Muscle of back (tissue), 13 donors: ENCODE data around the gene ACAA1. TPM values are rescaled to one million over a fixed set of nuclear protein-coding genes. Genes with fewer than 3 reads are reported as not detected.
"Not testable (repeated sequence)": the region's sequence is repeated elsewhere in the genome, so short reads cannot be mapped to it uniquely, and the experiment has no call there.

Experiments
- DNase-seq, 3 donors: peaks; one replicate each; pipeline versions ENCODE4 v3.0.0 to v3.0.0-alpha.2; 2013
- long read RNA-seq, 9 donors: transcript quantifications; one replicate each; lab custom pipeline, GENCODE V29; 2026
- polyA plus RNA-seq, 10 donors: library from polyadenylated mRNA; unstranded; fragments of 120-200 nt; gene quantifications; one replicate each; pipeline ENCODE4 v1.2.1, GENCODE V29; 2013; ENCODE audit not compliant: insufficient read length in 10 of 10

The ACAA1 gene, protein sequence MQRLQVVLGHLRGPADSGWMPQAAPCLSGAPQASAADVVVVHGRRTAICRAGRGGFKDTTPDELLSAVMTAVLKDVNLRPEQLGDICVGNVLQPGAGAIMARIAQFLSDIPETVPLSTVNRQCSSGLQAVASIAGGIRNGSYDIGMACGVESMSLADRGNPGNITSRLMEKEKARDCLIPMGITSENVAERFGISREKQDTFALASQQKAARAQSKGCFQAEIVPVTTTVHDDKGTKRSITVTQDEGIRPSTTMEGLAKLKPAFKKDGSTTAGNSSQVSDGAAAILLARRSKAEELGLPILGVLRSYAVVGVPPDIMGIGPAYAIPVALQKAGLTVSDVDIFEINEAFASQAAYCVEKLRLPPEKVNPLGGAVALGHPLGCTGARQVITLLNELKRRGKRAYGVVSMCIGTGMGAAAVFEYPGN
- 10 to 100 TPM; 27.6 to 37.4 (median 30.3) TPM for polyA plus RNA-seq
- long read RNA-seq, donor 1, partial matches to known transcripts, result 0 of 2 reads
- long read RNA-seq, donor 1, other reads (novel, unspliced or antisense), result 0 of 2 reads
- long read RNA-seq, donor 2, partial matches to known transcripts, result 0 of 6 reads
- long read RNA-seq, donor 2, other reads (novel, unspliced or antisense), result 0 of 6 reads
- long read RNA-seq, donor 3, result 0 reads
- long read RNA-seq, donor 4, partial matches to known transcripts, result 0 of 3 reads
- long read RNA-seq, donor 4, other reads (novel, unspliced or antisense), result 0 of 3 reads
- long read RNA-seq, donor 5, transcript ACAA1-202 (12 exons, 1,785 nt), result major isoform, 7 of 8 reads
- long read RNA-seq, donor 5, partial matches to known transcripts, result 0 of 8 reads
- long read RNA-seq, donor 5, other reads (novel, unspliced or antisense), result 0 of 8 reads
- long read RNA-seq, donor 6, transcript ACAA1-202 (12 exons, 1,785 nt), result major isoform, 6 of 7 reads
- long read RNA-seq, donor 6, partial matches to known transcripts, result 0 of 7 reads
- long read RNA-seq, donor 6, other reads (novel, unspliced or antisense), result 0 of 7 reads
- long read RNA-seq, donor 7, partial matches to known transcripts, result 0 of 5 reads
- long read RNA-seq, donor 7, other reads (novel, unspliced or antisense), result 0 of 5 reads
- long read RNA-seq, donor 8, partial matches to known transcripts, result 0 of 3 reads
- long read RNA-seq, donor 8, other reads (novel, unspliced or antisense), result 0 of 3 reads
- long read RNA-seq, donor 9, result 0 reads

DNA sequence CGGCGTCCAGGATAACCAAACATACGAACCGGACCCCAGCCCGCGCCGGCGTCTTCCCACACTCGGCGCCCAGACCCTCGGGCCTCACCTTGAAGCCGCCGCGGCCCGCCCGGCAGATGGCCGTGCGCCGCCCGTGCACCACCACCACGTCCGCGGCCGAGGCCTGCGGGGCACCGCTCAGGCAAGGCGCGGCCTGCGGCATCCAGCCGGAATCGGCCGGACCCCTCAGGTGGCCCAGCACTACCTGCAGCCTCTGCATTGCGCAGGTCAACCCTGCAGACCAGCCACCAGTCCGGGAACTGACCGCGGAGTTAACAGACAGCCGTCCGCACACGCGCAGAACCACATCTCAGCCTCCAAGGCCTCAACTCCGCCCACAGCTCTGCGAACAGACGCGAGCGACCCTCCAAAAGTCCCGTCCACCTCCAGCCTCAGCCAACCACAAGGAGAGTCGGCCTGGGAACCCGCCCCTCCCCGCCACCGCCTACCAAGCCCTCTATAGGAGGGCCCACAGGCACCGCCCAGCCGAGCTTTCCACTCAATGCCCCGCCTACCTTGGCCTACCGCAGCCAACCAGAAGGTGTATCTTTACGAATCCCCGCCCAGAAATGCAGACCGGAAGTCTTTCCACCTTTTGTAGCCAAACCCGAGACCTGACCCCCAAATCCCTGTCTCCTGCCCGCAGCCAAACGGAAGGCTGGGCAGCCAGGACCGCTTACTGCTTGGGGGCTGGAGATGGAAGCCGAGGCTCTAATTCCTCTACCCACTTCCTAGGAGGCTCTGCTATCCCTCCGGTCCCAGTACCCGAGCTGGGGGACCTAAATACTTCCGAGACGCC, at the start of gene ACAA1:
ACAA1 (minus strand) TSS at position 351 of the 838 bp plus-strand sequence; CDS start at position 259, 92 bp downstream.
- DNase-seq, result peak; percentile 99 to 100 (median 99)

DNA sequence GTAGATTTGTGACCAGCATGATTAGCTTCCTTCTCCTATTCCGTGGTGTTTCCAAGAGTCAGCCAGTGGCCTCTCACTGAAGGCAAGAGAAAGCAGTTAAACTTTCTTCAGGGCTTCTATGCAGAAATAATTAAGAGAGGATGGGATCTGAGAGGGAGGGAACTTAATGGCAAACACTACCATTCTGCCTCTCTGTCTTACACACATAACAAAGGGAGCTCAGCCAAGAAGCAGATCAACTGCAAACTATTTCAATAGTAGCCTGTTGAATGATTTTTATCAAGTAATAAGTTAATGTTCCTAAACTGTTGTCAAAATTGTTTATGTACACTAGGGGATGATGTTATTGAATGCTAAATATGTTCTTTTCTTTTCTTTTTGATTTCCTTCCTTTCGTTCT, 40.3 kb upstream of the ACAA1 start:
- peak in 1 of 3 donors; percentile 9 for DNase-seq

DNA sequence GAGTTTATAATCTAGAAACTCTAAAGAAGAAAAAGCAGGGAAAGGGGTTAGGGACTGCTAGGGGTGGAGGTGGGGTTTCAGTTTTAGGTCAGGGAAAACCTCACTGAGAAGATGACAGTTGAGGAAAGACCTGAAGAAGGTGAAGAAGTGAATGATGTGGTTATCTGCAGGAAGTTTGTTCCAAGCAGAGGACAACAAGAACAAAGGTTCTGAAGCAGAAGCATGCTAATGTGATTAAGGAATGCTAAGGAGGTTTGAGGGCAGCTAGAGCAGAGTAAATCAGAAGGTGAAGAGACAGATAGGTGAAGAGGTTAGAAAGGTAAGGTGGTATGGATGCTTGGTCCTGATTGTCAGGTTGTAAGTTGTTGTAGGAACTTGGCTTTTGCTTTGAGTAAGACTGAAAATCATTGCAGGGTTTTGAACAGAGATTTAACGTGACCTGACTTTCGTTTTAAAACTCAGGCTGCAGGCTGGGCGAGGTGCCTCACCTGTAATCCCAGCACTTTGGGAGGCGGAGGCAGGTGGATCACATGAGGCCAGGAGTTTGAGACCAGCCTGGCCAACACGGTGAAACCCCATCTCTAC, 37.0 kb upstream of the ACAA1 start:
- no peak for DNase-seq

DNA sequence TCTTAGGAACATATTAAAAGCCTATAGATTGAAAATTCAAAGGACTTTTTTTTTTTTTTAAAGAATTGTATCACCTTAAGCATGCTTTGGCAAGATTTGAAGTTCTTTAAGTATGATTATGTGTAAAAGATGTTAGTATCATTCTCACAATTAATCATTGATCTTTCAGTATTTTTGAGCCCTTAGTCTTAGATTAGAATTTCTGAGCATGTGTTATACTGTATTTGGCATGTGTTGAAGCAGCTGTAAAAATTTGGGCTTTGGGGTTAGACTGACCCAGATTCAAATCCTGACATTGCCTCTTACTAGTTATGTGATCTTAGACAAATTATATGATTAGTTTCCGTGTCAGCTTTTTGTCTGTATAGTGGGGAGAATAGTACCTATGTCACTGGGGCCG, 34.7 kb upstream of the ACAA1 start:
- DNase-seq, result no peak

DNA sequence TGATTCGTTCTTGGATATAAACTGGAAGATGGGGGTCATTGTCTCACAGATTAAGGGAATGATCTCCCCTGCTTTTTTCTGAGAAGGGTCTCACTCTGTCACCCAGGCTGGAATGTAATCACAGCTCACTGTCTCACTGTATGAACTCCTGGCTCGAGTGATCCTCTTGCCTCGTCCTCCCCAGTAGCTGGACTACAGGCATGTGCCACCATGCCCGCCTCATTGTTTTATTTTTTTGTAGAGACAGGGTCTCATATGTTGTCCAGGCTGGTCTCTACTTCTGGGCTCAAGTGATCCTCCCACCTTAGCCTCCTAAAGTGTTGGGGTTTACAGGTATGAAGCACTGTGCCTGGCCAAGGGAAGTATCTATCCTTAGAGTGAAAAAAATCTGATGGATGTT, 33.8 kb upstream of the ACAA1 start:
- no peak for DNase-seq

DNA sequence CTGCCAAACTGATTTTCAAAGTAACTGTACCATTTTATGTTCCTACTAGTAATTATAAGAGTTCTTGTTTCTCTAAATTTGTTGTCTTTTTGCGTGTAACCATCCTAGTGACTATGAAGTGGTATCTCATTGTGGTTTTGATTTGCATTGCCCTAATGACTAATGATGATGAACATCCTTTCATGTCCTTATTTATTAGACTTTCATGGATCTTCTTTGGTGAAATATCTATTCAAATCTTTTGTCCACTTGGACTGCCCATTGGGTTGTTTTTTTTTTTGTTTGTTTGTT, 32.0 kb upstream of the ACAA1 start:
- no peak for DNase-seq

DNA sequence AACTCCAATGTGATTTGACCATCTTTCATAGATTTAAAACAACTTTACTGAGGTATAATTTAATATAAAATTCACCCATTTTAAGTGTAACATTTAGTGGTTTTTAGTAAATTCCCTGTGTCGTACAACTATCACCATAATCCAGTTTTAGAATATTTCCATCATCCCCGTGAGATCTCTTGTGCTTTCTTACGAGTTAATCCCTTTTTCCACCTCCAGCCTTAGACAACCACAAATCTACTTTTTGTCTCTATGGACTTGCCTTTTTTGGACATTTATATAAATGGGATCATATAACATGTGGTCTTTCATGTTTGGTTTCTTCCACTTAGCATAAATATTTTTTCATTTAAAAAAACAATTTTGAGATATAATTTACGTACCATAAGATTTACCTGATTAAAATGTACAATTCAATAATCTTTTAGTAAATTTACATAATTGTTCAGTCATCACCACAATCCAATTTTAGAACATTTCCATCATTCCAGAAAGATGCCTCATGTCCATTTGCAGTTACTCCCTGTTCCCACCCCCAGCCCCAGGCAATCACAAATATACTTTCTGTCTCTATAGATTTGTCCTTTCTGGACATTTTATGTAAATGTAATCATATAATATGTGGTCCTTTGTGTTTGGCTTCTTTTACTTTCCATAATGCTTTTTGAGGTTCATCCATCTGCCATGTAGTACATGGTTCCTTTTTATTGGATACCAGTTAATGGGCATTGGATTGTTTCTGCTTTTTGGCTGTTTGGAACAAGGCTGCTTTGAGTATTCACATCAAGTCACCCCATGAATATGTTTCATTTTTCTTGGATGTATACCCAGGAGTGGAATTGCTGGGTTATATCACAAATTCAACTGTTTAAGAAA, 31.5 kb upstream of the ACAA1 start:
- DNase-seq, result peak in 1 of 3 donors; percentile 39

DNA sequence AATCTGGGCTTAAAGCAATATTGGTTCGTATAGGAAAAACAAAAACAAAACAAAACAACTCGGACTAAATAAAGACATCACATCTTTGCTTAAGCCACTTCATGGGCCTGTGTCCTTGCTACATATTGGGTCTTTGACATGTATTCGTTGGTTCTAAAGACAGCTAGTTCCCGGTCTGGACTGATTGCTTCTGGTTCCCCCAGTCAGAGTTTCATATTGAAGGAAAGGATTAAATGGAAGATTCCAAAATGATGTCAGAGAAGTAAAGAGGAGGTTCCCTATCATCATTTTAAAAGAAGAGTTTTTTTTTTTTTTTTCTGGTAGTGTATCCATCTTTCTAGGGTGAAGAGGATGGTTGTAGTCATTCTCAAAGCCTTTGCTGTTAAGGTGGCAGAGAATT, 30.7 kb upstream of the ACAA1 start:
- no peak for DNase-seq

DNA sequence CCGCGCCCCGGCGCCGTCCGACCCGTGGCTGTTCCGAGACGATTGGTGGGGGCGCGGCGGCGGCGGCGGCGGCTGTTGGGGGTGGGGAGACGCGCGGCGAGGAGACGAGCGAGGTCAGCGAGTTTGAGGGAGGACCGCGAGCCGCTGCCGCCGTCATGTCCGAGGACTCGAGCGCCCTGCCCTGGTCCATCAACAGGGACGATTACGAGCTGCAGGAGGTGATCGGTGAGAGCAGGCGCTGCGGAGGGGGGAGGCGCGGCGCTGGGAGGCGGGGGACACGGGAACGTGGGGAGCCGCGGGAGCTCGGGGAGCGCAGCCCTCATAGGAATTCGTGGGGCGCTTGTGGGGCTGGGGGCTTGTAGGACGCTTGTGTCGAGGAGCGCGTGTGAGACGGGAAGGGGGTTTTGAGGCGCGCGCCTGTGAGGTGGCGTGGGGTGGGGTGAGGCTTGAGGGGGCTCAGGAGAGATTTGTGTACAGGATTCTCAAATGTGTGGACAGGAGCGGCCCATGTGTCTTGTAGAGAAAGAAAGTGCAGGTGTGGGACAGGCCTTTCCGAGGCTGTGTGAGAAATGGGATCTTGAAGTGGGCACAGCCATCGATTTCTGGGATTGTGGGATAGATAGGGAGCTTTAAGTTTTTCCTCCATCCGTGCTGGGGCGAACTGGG, 28.9 kb upstream of the ACAA1 start:
- no peak for DNase-seq

DNA sequence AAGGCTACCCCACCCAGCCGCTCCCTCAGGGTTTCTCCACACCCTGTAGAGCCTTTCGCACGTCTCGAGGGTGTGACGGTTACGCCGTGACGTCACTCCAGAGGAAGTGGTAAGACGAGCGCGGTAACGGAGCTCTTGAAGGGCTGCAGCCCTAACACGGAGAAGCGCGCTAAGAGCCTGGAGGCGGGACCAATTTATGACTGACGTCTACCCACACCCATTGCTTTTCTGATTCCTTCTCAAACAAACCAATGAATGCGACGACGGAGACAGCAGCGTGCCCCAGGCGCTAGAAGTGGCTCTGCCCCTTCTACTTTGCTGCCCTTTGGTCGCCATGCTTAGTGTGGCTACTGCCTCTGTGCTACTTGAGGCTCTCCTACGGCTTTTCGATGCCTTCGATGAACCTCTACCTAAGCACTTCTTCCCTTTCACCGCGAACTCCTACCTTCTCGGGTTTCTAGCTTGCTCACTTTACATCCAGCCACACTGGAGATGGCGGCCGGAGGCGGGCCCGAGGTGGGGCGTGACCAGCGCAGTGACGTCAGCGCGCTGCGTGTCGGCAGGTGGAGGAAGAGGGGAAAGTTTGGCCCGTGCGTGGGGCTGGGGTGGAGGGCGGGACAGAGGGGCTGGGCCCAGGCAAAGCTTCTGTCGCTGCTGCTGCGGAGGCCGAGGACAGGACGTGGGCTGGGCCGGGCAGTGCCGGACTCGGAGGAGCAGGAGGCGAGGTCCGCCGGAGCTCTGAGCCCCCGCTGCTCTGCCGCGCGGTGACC, 28.2 kb upstream of the ACAA1 start, which contains the start of gene OXSR1:
OXSR1 (plus strand) TSS at position 586 of the 770 bp plus-strand sequence. CDS start 340 bp downstream, outside the sequence.
- peak; percentile 99 to 100 (median 100) for DNase-seq

DNA sequence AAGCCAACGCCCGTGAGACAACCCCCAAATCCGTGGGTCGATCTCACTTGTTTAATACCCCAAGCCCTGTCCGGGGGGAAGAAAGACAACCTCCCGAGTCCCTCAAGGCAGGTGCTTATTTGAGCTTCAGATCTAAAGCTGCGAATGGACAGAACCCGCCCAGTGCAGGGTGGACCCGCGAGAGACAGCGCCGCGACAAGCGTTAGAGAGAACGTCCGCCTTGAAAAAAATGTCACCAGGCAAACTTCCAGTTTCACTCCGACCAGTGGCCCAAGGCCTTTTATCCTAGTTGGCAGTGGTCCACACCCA, 27.7 kb upstream of the ACAA1 start:
- DNase-seq, result no peak

DNA sequence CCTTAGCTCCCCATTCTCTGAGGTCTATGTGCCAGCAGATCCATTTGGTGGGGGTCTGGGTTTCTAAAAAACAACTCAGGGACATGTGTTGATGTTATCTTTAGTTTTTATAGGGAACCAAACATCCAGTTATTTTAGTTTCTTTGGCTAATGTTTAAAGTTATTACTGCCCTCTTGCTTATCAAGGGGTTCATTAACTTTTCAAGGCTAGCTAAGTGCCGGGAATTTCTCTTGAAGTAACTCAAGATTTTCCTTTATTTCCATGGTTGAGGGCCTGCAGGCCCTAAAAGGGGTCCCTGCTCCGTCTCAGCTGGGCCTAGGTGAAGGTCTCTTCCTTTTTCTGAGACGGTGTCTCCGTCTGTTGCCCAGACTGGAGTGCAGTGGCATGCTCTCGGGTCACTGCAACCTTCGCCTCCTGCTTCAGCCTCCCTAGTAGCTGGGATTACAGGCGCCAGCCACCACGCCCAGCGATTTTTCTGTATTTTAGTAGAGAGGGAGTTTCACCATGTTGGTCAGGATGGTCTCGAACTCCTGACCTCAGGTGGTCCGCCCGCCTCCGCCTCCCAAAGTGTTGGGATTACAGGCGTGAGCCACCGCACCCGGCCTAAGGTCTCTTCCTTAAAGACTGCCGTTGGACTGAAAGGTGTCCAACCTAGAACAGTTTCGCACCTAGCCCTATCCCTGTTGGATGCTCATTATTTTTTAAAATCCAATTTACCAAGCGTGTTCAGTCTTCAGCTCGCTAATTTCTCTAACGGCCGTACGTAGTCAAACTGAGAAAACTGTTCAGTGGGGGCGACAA, 27.1 kb upstream of the ACAA1 start:
- no peak for DNase-seq

DNA sequence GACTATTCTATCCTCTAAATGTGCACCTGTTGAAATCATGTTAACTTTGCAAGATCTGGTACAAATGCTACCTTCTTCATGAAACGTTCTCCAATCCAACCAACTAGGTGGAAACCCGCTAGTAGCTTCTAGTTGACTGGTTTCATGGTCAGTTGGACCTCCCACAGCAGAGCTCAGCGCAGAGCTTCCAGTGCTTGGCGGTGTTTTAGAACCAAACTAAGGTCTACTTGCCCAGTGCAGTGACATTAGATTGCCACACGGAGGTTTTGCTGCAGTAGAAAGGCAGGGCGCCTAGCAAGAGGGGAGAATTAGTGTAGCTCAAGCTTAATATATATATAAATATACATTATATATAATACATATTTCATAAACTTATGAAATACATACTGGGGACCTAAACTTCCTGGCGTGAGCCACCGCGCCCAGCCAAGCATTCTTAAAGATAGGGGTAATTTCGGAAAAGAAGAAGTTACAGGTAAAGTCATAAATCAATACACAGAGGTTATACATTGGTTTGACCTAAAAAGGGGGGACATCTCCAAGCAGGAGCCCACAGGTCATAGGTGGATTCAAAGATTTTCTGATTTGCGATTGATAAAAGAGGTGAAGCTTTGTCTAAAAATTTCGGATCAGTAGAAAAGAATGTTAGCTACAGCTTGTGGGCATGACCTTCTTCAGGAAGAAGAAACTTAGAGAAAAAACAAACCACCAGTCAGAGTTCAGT, 26.4 kb upstream of the ACAA1 start:
- DNase-seq, result no peak

DNA sequence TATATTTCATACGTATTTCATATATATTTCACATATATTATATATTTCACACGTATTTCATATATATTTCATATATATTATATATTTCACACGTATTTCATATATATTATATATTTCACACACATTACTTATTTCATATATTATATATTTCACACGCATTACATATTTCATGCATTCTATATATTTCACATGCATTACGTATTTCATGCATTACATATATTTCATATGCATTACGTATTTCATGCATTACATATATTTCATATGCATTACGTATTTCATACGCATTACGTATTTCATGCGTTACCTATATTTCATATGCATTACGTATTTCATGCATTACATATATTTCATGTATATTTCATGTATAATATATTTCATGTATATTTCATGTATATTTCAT, 23.8 kb upstream of the ACAA1 start:
- not testable (repeated sequence) for DNase-seq

DNA sequence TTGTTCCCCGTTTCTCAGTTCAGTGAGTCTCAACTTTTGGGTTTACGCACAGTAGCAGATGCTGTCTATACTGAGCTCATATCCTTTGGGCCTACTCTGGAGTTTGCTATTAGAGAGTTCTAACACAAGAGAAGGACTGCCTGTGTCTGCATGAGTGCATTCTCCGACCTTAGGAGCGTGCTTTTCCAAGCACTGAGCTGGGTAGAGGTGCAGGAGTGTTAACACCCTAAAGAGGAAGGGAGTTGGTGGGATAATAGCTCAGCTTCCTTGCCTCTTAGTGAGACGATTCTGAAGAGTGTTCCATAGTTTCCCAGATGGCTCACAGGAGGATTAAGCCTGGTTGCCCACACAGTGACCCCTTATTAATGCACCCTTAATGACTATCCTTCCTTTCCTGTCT, 21.5 kb upstream of the ACAA1 start:
- DNase-seq, result no peak

DNA sequence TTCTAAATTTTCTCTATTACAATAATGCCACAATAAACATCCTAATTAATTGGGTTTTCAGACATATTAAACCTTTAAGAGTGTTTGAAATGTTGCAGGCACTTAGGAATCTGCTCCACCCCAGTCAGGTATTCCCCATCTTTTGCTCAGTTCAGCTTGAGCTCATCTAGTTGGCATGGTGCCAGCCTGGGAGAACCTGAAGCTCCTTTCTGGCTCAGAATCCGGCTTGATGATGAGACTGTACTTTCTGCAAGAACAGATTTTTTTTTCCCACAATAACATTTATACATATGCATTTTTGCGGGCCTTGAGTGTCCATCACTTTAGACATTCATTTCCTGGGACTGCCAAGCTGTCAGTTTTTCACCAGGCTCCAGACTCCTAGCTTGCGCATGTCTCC, 20.7 kb upstream of the ACAA1 start:
- no peak for DNase-seq

DNA sequence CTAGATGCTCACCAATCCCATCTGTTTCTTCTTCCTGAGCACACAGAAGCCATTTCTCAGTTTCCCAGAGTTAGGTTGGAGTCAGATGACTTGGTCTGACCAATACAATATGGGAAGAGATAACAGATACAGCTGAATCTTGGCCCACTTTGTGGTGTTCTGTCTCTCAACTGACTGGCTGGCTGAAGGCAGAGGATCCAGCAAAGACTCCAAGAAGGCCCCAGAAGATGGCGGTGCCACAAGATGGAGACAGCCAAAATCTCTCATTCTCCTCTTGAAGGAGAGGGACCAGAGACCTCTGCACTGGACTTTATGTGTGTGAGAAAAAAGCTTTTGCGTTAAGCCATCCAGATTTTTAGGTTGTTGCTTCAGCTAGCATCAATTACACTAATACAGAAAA, 20.2 kb upstream of the ACAA1 start:
- no peak for DNase-seq
